Nucleus accumbens (tissue), 56 donors: Measurements from ENCODE around the gene RYR2.

Source experiments
- DNase-seq, 56 donors: peaks; one replicate each; lab custom pipeline; 2025; lab: John Stamatoyannopoulos, UW

Gene RYR2

DNA sequence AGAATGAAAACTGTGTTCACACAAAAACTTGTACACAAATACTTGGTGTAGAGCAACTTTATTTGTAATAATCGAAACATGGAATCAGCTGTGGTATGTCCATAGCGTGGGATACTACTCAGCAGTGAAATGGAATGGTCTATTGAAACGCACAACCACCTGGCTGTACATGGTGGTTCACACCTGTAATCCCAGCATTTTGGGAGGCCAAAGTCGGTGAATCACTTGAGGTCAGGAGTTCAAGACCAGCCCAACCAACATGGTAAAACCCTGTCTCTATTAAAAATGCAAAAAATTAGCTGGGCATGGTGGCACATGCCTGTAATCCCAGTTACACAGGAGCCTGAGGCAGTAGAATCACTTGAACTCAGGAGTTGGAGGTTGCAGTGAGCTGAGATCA, 356.8 kb downstream of the RYR2 start:
- DNase-seq, result no peak

DNA sequence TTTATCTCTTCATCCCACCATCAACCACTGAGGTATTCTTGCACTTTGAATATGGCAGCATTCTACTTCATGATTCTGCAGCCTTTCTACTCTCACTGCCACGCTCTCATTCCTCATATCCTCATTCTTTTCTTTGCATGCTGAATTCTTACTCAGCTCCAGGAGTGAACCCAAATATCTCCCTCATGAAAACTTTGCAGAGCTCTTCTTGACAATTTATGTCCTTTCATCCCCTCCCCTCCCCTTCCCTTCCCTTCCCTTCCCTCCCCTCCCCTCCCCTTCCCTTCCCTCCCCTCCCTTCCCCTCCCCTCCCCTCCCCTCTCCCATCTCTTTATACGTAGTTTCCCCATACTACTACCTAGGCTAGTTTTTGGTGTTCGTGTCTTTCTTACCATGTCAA, 363.9 kb downstream of the RYR2 start:
- no peak for DNase-seq

DNA sequence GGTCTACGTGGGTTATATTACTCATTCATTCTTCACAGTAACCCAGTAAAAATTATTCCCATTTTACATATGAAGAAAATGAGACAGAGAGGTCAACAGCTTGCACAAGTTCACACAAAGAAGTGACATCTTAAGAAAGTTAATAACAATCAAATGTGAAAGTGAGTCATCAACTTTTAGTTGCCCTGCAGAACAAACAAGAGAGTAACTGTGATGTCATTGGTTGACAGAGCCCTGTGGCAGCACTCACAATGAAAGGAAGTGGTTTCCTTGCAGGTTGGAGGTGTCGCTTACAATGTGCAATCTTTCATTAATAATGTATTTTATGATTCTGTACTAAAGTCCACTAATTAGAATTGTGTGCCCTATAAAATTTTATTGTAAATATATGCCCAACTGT, 369.6 kb downstream of the RYR2 start:
- no peak for DNase-seq

DNA sequence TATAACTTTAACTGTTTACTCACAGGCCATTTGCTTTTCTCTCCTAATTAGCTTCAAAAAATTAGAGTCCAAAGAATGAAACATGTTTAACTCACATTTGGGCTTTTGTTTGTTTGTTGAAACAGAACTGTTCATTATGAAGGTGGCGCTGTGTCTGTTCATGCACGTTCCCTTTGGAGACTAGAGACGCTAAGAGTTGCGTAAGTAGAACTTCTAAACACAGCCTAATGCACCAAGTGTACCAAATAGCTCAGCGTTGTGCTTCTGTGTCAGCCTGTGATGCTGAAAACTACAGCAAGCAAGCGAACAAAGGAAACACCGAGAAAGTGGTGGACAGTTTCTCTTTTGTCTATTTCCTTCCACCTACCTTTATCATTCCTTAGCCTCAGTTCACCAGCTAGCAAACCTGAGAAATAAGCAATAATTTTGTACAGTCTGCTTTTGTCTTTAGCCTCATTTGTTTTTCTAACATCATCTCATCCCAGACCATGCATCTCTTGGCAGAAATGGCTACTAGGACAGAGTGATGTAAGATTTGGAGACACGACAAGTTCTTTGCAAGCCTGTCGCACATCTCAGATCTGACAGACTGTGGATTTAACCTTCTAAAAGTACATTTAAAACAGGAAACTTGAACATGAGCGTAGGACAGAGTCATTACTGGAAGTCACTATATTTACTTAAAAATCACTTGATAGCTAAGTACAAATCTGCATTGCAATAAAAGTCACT, 375.1 kb downstream of the RYR2 start:
- no peak for DNase-seq

DNA sequence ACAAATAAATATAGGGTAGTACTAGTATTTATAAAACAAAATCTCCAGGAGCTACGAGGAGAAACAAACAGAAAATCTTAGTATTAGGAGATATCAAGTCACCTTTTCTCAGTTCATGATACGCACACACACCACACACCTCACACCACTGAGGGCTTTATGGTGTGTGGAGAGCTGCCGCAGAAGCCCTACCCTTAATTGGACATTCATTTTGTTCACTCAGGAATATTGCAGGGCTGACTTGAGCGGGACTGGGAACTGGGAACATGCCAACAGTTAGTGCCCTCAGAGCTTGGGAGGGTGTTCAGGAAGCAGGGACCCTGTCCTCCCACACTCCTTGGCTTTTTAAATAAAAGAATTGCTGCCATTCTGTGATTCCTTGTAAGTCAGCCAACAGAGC, 386.8 kb downstream of the RYR2 start:
- DNase-seq, result no peak

DNA sequence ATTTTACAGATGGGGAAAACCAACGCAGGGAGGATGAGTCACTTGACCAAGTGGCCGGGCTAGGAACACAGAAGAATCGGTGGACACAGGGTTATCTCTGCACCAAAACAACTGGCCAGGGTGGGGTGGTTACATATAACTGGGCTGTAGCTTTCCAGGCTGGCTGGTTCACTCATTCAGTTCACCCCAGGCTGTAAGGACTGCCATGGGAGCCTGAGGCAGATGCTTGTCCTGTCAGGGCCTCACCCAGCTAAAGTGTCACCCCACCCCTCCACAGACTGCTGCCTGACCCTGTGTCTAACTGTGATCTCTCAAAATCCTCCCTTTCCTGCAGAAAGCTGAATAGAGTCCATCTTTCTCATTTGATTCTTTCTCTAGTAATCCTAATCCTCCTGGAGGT, 387.3 kb downstream of the RYR2 start:
- no peak for DNase-seq

DNA sequence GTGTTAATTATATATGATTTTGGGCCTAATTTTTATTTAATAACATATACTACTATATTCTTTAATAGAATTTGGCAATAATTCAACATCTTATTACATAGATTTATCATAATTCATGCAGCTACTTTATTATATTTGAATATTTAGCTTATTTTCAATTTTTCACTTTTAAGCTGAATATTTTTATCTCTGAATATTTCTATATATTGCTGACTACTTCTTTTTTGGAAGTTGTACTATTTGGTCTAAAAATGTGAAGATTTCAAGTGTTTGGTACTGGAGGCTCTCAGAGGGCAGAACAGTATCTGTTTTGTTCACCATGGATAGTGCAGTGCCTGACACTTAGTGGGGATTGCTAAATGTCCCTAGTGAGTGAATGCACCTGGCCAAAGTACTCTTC, 389.5 kb downstream of the RYR2 start:
- DNase-seq, result no peak

DNA sequence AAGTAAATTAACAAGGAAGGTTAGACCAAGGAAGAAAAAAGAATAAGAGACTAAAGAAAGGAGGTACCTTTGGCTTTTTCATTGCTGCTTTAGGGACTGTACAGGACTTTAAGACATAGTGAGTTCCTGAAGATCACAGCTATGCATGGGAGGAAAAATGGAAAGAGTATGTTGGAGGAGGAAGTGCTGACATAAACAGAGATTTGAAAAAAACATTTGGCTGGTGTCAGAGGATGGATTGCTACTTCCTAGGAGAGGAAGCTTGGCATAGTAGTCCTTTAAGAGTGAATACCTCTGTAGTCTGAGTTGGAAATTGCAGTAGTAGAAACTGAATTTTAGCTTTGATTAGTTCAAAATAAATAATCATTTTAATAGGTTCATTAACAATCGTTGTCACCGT, 398.4 kb downstream of the RYR2 start:
- DNase-seq, result no peak

DNA sequence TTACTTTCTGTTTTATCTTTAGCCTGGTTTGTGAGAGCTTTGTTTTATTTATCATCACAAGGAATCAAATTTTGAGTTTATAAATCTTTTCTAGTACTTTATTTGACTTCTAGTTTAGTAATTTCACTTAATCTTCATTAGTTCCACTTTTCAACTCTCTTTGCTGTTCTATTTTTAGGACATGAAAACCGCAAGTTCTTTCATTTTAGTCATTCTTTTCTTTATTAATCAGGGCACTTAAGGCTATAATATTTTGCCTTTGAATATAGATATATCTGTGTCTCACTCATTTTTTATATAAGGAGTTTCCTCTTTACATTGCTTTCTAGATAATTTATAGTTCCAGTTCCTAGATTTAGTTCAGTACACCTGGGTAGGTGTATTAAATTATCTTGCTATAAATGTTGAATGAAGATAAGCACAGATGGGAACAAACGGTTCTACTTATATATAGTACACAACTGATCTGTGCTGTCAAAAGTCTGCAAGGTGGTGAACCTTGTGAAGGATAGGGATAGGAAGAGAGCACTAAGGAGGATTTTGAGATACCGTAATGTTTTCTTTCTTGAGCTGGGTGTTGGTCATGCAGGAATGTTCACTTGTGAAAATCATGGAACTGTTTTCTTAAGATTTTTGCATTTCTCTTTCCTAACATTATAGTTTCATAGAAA, 402.3 kb downstream of the RYR2 start:
- no peak for DNase-seq

DNA sequence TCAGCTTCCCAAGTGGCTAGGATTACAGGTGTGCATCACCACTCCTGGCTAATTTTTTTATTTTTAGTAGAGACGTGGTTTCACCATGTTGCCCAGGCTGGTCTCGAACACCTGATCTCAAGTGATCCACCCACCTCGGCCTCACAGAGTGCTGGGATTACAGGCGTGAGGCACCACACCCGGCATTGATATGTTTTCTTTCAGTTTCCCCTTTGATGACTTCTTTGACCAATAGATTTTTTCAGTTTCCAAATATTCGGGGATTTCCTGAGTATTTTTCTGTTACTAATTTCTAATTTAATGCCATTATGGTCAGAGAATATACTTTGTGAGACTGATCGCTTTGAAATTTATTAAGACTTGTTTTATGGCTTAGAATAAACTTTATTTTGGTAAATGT, 406.1 kb downstream of the RYR2 start:
- no peak for DNase-seq

DNA sequence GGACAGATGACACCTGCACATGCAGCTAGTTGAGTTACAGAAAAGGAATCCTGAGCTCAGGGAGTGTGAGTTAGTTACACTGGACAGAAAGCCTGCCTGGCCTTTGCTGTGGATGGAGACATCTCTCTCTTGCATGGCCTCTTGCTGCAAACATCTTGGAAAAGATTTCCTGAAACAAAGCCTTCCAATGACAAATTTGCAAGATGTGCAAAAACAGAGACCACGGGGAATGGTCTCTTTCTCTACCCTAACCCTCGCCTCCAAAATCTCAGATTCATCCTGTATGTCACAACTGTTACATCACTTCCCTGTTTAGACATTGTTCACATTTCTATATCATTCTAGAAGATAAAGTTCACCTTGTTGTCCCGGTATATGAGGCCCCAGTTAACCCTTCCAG, 415.6 kb downstream of the RYR2 start:
- DNase-seq, result no peak

DNA sequence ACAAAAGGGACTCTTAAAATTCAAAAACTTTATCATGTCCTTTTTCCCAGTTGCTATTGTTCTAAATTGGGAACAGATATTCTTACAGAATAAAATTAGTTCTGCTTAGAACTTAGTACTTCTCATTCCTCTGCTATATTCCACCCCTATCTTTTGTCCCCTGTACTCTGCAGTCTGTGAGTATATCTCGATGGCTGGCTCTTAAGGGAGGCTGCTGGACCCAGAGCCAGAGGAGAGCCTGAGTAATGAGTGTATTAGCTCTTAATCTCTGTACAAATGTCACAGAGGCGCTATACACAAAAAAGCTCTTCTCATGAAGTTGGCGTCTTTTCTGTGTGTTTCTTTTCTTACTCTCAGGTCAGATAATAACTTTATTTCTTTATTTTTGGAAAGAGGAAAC, 425.3 kb downstream of the RYR2 start:
- no peak for DNase-seq

DNA sequence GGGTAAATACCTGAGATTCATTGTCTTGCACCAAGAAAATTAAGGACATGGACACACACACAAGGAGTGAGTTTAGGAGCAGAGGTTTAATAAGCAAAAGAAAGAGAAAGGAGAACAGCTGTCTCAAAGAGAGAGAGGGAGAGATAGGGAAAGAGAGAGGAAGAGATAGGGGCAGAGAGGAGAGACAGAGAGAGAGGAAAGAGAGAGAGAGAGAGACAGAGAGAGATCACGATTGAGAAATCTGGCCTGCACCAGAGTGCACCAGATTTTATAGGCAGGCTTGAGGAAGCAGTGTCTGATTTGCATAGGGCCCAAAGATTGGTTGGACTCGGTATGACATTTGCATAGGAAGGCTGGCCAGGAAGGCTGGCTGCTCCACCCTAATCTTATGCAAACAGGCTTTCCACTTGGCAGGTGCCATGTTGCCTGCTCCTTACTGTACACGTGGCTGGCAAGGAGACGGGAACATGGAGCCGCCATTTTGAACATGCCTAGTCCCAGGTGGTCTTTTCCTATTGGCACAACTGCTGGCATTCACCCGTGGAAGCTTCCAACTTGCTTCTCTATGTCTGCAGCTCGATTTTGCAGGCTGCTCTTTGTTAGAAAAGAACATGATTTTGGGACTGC, 428.8 kb downstream of the RYR2 start:
- no peak for DNase-seq

DNA sequence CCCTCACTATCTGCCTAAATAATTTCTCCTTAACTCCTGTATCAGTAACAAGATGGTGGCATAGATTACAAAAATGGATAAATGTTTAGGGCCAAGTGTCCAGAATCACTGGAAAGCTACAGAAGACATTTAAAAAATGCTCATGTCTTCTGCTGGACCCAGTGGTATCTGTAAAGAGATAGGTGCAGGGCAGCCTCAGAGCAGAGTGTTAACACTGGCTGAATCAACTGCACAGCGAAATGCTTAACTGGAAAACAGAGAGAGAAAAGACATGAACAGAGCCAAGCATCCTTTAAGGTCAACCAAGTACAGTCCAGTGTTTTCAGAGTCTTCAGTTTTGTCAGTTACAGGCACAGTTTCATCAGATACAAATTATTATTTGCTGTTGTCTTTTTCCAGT, 429.4 kb downstream of the RYR2 start:
- no peak for DNase-seq

DNA sequence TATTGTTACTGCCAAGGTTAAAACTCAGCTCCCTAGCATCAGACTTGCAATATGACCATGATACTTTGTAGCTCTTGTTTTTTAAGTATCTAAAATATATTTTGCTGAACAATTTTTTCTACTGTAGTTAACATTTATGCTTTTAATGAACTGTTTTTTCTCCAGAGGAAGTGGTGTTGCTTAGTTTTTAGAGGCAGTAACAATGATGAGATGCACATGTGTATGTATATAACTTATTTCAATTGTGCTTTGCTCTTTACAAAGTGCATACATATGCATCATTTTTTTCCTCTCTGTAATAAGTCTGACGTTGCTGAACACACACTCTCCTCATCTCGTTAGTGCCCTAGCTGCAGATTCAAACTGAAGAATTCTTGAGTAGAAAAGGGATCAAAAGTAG, 430.0 kb downstream of the RYR2 start:
- DNase-seq, result no peak

DNA sequence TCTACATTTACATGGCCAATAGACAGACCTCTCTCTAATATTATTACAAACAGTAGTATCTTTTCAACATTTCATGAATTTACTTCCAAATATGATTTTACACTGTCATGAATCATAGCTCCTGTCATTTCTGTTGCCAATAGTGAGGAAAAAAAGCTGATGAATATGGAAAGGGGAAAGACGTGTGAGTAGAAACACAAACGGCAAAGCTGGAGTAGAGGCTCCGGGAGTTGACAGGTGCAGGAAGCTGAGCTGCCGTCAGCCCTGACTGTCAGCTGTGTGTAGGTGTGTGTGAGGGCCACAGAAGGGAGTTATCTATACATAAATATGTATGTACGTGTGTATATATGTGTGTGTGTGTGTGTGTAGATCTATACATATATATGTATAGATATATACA, 431.9 kb downstream of the RYR2 start:
- peak in 10 of 56 donors; percentile 1 to 15 (median 4) for DNase-seq

DNA sequence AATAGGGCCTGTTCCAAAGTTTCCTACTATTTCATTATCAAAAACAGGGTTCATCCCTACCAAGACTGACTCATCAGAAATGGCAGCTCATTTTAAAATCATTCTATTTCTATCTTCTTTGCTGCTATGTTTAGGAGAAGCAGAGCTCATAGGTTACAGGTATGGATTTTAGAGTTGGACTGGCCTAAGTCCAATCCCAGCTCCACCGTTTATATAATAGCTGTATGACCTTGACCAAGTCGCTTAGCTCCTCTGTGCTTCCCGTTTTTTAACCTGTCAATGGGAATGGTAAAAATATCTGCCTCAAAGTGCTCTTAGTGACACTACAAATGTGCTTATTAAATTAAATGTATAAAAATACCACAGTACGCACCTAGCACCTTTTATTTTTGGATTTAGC, 436.1 kb downstream of the RYR2 start:
- DNase-seq, result no peak

DNA sequence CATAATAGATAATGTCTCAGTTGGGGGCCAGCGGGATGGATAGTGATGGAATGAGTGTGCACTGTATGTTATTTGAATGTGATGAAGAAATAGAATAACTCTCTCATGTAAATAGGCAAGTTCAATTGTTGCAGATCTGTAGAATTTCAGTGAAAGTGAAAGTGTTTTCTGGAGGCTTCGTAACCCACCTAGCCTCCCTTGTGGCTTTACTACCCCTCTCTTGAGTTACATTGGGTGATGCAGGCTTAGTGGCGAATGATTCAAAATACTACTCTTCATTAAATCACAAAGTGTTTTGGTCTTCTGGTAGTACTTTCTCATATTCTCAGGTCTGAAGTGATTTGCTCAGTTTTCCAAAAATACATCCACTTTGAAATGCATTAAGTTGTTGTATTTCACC, 436.9 kb downstream of the RYR2 start:
- no peak for DNase-seq

DNA sequence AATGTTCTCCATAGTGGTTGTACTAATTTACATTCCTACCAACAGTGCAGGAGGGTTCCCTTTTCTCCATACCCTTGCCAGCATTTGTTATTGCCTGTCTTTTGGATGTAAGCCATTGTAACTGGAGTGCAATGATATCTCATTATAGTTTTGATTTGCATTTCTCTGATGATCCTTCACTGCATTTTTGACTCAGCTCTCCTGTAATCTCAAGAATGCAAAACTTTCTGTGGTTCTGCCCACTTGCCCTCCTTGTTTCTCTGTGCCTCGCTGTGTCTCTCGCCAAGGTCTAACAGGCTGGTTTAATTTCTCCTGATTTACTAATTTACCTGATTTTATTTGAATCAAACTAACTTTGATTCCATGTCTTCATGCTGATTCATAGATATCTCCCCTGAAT, 440.8 kb downstream of the RYR2 start:
- no peak for DNase-seq

DNA sequence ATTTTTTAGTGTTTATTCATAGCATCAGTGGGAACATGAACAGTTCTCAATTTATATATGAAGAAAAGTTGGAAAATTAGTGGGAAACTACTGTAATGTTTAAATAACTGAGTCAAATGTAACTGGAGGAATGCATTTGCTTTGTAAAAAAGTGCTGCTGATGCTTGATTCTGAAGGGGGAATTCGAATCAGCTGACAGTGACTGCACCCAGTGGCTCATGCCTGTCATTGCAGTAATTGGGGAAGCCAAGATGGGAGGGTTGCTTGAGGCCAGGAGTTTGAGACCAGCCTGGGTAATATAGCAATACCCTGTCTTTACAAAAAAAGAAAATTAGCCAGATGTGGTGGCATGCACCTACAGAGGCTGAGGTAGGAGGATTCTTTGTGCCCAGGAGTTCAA, 450.4 kb downstream of the RYR2 start:
- no peak for DNase-seq

DNA sequence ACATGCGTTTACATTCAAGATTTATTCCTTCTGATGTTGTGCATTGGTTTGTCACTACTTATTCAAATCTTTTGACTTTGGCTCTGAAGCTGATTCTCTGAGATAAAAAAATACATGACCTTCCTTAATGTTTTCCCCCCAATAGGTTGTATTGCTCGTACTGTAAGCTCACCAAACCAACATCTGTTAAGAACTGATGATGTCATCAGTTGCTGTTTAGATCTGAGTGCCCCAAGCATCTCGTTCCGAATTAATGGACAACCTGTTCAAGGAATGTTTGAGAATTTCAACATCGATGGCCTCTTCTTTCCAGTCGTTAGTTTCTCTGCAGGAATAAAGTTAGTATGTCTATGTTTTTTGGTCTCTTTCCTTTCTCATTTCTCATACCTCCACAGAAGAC, 458.6 kb downstream of the RYR2 start:
- DNase-seq, result no peak

DNA sequence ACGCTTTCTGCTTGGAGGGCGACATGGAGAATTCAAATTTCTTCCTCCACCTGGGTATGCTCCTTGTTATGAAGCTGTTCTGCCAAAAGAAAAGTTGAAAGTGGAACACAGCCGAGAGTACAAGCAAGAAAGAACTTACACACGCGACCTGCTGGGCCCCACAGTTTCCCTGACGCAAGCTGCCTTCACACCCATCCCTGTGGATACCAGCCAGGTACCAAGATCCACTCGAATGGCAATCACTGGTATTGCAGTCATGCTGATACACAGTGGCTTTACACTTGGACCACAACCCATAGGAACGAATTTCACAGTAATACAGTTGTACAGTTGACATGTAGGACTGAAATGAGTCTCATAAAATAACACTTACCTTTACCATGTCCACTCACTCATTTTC, 461.3 kb downstream of the RYR2 start:
- DNase-seq, result no peak
